K562 (cell line): ENCODE measurements around the gene KCNA4. TPM values are rescaled to one million over a fixed set of nuclear protein-coding genes. Genes with fewer than 3 reads are reported as not detected.

Experiments
- ATAC-seq: fragments of 200-7000 bp; cut with Tn5 transposase; 3 replicates; pipeline ENCODE4 v1.9.1; 2020; ENCODE audit warnings: moderate library complexity
- BruUV-seq: library from RNA; stranded (reverse); fragments of 400-500 nt; replicated peaks from 2 replicates; lab custom pipeline; 2021; lab: Mats Ljungman, UMichigan
- CTCF ChIA-PET: fragments of 300-600 bp; formaldehyde crosslinking; extraction: SDS; loops from one replicate; lab custom pipeline; 2021; ENCODE audit warnings: low intra/inter-chr PET ratio; lab: Yijun Ruan, JAX
- POLR2A ChIA-PET: fragments of 300-600, 350-650 bp; sonication (Branson Sonifier 250); formaldehyde crosslinking; extraction: SDS; loops from one replicate; lab custom pipeline; 2021; ENCODE audit warnings: antibody characterized with exemption, inconsistent platforms; lab: Yijun Ruan, JAX
- DNase-seq, 4 experiments: peaks; one replicate each; pipeline versions ENCODE4 v3.0.0 to v3.0.0-alpha.2; 2011 to 2018; ENCODE audit warnings: low spot score in 3 of 4, mixed read lengths in 3 of 4; ENCODE audit errors: extremely low read depth in 1 of 4
- FAIRE-seq: peaks from 2 replicates; lab custom pipeline; 2011; peaks lifted over from hg19 to GRCh38; lab: Jason Lieb, UNC
- H2AFZ ChIP-seq: 2 replicates; pipeline ENCODE4 v1.6.0; 2011; ENCODE audit warnings: low read depth, low read length, control low read depth, inconsistent platforms
- H3K27ac ChIP-seq: fragments of 200-600 bp; 3 replicates; pipeline ENCODE4 v1.8.0; 2011; ENCODE audit warnings: low read depth, mild to moderate bottlenecking, control low read depth, inconsistent platforms, low read length, moderate library complexity, mixed read lengths; ENCODE audit errors: extremely low read depth
- H3K27me3 ChIP-seq, 2 experiments: fragments of 300-600 bp in 1 of 2; 2 replicates in 1 of 2; 3 replicates in 1 of 2; pipeline versions ENCODE4 v1.6.0 to v1.8.0; 2011; ENCODE audit warnings: inconsistent platforms in 2 of 2, low read length in 2 of 2, mild to moderate bottlenecking in 1 of 2, mixed read lengths in 1 of 2, moderate library complexity in 1 of 2; ENCODE audit not compliant: control insufficient read depth in 2 of 2, insufficient read depth in 2 of 2
- H3K36me3 ChIP-seq: fragments of 300-600 bp; 3 replicates; pipeline ENCODE4 v1.8.0; 2011; ENCODE audit warnings: mild to moderate bottlenecking, low read length, inconsistent platforms; ENCODE audit not compliant: control insufficient read depth, insufficient read depth
- H3K4me1 ChIP-seq, 2 experiments: fragments of 200-600 bp in 1 of 2; replicated peaks in 1 of 2; 2 replicates in 1 of 2; 3 replicates in 1 of 2; pipeline versions ENCODE4 v1.5.1 to v1.8.0; 2011; ENCODE audit warnings: inconsistent platforms in 2 of 2, low read length in 2 of 2, mild to moderate bottlenecking in 1 of 2, mixed read lengths in 1 of 2, moderate library complexity in 1 of 2; ENCODE audit not compliant: control insufficient read depth in 2 of 2, insufficient read depth in 2 of 2
- H3K4me2 ChIP-seq: 2 replicates; pipeline ENCODE4 v1.6.1; 2011; ENCODE audit warnings: low read length, control low read depth, inconsistent platforms, mixed read lengths; ENCODE audit not compliant: insufficient read depth
- H3K4me3 ChIP-seq: fragments of 200-600 bp; sonication (generic), shearing (Covaris generic); 2 replicates; pipeline ENCODE4 v1.5.1; 2016; ENCODE audit warnings: control low read depth, inconsistent platforms
- H3K79me2 ChIP-seq: fragments of 200-600 bp; 3 replicates; pipeline ENCODE4 v1.8.0; 2011; ENCODE audit warnings: low read length, inconsistent platforms; ENCODE audit not compliant: control insufficient read depth, insufficient read depth
- H3K9ac ChIP-seq, 2 experiments: 2 replicates each; pipeline versions ENCODE4 v1.6.0 to v1.6.1; 2011; ENCODE audit warnings: low read depth in 2 of 2, low read length in 2 of 2, control low read depth in 1 of 2, inconsistent platforms in 1 of 2, mild to moderate bottlenecking in 1 of 2, mixed read lengths in 1 of 2; ENCODE audit not compliant: insufficient read depth in 1 of 2
- H3K9me1 ChIP-seq: one replicate; pipeline ENCODE4 v1.6.0; 2011; ENCODE audit warnings: inconsistent platforms, mild to moderate bottlenecking, low read length, moderate library complexity; ENCODE audit not compliant: control insufficient read depth, insufficient read depth
- H3K9me3 ChIP-seq: replicated peaks from 2 replicates; pipeline ENCODE4 v1.5.1; 2011; ENCODE audit warnings: low read depth, low read length, inconsistent platforms; ENCODE audit not compliant: control insufficient read depth, insufficient read depth
- H4K20me1 ChIP-seq: replicated peaks from 2 replicates; pipeline ENCODE4 v1.6.1; 2011; ENCODE audit warnings: low read length, inconsistent platforms, mixed read lengths; ENCODE audit not compliant: control insufficient read depth, insufficient read depth
- EGR1 ChIP-seq: fragments of 450-650 bp; conservative IDR thresholded peaks from 2 replicates; pipeline ENCODE4 v1.6.1; 2017; ENCODE audit warnings: mild to moderate bottlenecking
- IFI16 ChIP-seq: fragments of 250-450 bp; sonication (Bioruptor Pico); IDR thresholded peaks from 2 replicates; pipeline ENCODE4 v2.1.2; 2022; ENCODE audit warnings: mild to moderate bottlenecking, inconsistent platforms
- JUN ChIP-seq, 2 experiments: sonication (generic) in 1 of 2; formaldehyde crosslinking in 1 of 2; IDR thresholded peaks; 2 replicates each; pipeline versions ENCODE4 v1.6.1 to v1.8.0; 2012 to 2022; ENCODE audit warnings: borderline replicate concordance in 2 of 2, mild to moderate bottlenecking in 2 of 2, improper control_type of control experiment in 1 of 2, low read depth in 1 of 2, low read length in 1 of 2, missing genetic modification reagents in 1 of 2
- MBD2 ChIP-seq: sonication (generic); IDR thresholded peaks from 2 replicates; pipeline ENCODE4 v1.6.1; 2016; ENCODE audit warnings: low read depth, borderline replicate concordance
- NFATC3 ChIP-seq: fragments of 450-650 bp; IDR thresholded peaks from 2 replicates; pipeline ENCODE4 v1.6.1; 2017; ENCODE audit warnings: mild to moderate bottlenecking
- RBM15 ChIP-seq: fragments of 200-400 bp; formaldehyde crosslinking; IDR thresholded peaks from 2 replicates; pipeline ENCODE4 v1.6.1; 2018; ENCODE audit warnings: mild to moderate bottlenecking, low read length, moderate library complexity; ENCODE audit not compliant: insufficient read depth
- SIN3B ChIP-seq: fragments of 450-650 bp; IDR thresholded peaks from 2 replicates; pipeline ENCODE4 v1.6.1; 2017; ENCODE audit warnings: low read depth, mild to moderate bottlenecking, moderate library complexity
- SRSF7 ChIP-seq: fragments of 200-400 bp; formaldehyde crosslinking; optimal IDR thresholded peaks from 2 replicates; pipeline ENCODE3; 2017; ENCODE audit warnings: mild to moderate bottlenecking, low read depth, low read length
- TCF7L2 ChIP-seq: fragments of 150-350 bp; IDR thresholded peaks from 2 replicates; pipeline ENCODE4 v1.6.1; 2016; ENCODE audit warnings: low read depth, mild to moderate bottlenecking, low read length, moderate library complexity
- TEAD2 ChIP-seq: fragments of 450-650 bp; IDR thresholded peaks from 2 replicates; pipeline ENCODE4 v1.6.1; 2016; ENCODE audit warnings: missing genetic modification characterization, control low read depth, missing compliant biosample characterization
- TRIM24 ChIP-seq, 2 experiments: fragments of 450-650 bp; IDR thresholded peaks; 2 replicates each; pipeline ENCODE4 v1.6.1; 2016
- WHSC1 ChIP-seq: IDR thresholded peaks from one replicate; pipeline ENCODE4 v1.6.1; 2012; ENCODE audit warnings: low read length, control low read depth, inconsistent platforms
- ZNF277 ChIP-seq: fragments of 250-450 bp; sonication (Bioruptor Pico); IDR thresholded peaks from 2 replicates; pipeline ENCODE4 v1.8.0; 2022; ENCODE audit warnings: inconsistent platforms, mild to moderate bottlenecking, moderate library complexity, borderline replicate concordance
- ZNF280A ChIP-seq: fragments of 450-650 bp; IDR thresholded peaks from 2 replicates; pipeline ENCODE4 v1.6.1; 2018; ENCODE audit warnings: mild to moderate bottlenecking, low read depth; ENCODE audit not compliant: partially characterized antibody
- ZNF77 ChIP-seq: fragments of 250-450 bp; sonication (Bioruptor Pico); IDR thresholded peaks from 2 replicates; pipeline ENCODE4 v1.5.0; 2020
- ZSCAN29 ChIP-seq: fragments of 450-650 bp; IDR thresholded peaks from 2 replicates; pipeline ENCODE4 v1.6.1; 2017
- WGBS: fragments of 100-300 bp; shearing (Covaris generic); methylation state at CpG from one replicate; pipeline ENCODE4 v1.1.6; 2016; ENCODE audit warnings: low coverage, mixed read lengths; ENCODE audit not compliant: insufficient coverage; ENCODE audit errors: missing lambda C conversion rate; 5-methylcytosine and 5-hydroxymethylcytosine counted together
- in situ Hi-C: fragments of 300-500 bp; cut with MboI; formaldehyde crosslinking; loops from 4 replicates; pipeline ENCODE4 v1.15.0; 2018; ENCODE audit warnings: inconsistent platforms, mixed read lengths
- intact Hi-C: fragments of 100-400 bp; cut with micrococcal nuclease; formaldehyde crosslinking; loops from 2 replicates; pipeline ENCODE4 v1.14.2; 2022
- polyA plus RNA-seq, 8 experiments: library from polyadenylated mRNA; depleted of rRNA in 4 of 8; stranded (reverse) in 5 of 8; unstranded in 3 of 8; fragments of >200 nt; fragmentation: Nextera tagmentation in 2 of 8; fragmentation: Illumina TruSeq in 1 of 8; extraction: Ambion mirVana in 2 of 8; extraction: Trizol in 1 of 8; gene quantifications; 2 replicates each; pipeline versions ENCODE4 v1.2.1 to v1.2.3, GENCODE V29; 2011 to 2014; ENCODE audit warnings: inconsistent platforms in 1 of 8, missing spikeins in 1 of 8
- total RNA-seq, 7 experiments: library from RNA; depleted of rRNA in 6 of 7; stranded (reverse); fragments of >200 nt in 6 of 7; fragmentation: Illumina TruSeq in 2 of 7; extraction: Trizol in 2 of 7; gene quantifications; 2 replicates each; pipeline versions ENCODE4 v1.2.1 to v1.2.3, GENCODE V29; 2011 to 2021; ENCODE audit warnings: low replicate concordance in 1 of 7

Gene KCNA4
- total and polyA plus RNA-seq, 9 of the 15 experiments (the other 6 are each of a cell fraction or from before 2014, with no cell fraction given), result not detected

GRCh38 chr11:29963036-29963435 is 53.8 kb downstream of the KCNA4 start (continued):
- TF ChIP-seq EGR1 (no peak), SRSF7 (no peak)

- CTCF ChIA-PET, result no interaction called here
- no peak overlapping the region for H2AFZ ChIP-seq
- BruUV-seq, result no TSS peak
Observed at GRCh38 chr11:29962243-29962642, 54.6 kb downstream of the KCNA4 start.

More at GRCh38 chr11:29962243-29962642, 54.6 kb downstream of the KCNA4 start:
- H3K4me2 ChIP-seq, result no peak overlapping the region
- H3K36me3 ChIP-seq, result no peaks in the 10 kb centered on the region
- POLR2A ChIA-PET, result no interaction called here
- no peak for ATAC-seq
- no peaks in the 10 kb centered on the region for H3K4me1 ChIP-seq
- H3K27ac ChIP-seq, result no peak overlapping the region
- no peaks in the 10 kb centered on the region for H3K27me3 ChIP-seq
- no peaks in the 10 kb centered on the region for H3K9me3 ChIP-seq
- intact Hi-C loops, result no loop called here
- TF ChIP-seq IFI16 (CRISPR knock-in tag), result no peak
- no peak for TF ChIP-seq NFATC3
- no peak for TF ChIP-seq RBM15
- TF ChIP-seq ZNF277 (CRISPR knock-in tag), result no peak
- no peak for TF ChIP-seq JUN (IDR thresholded peaks at IDR 0.05; ENCODE audit: borderline replicate concordance, low read depth, low read length)
- TF ChIP-seq JUN (CRISPR knock-in tag; IDR thresholded peaks at IDR 0.05; ENCODE audit: borderline replicate concordance), result no peak
- TF ChIP-seq TEAD2 (tag), result no peak
- TF ChIP-seq ZNF280A, result no peak
- TF ChIP-seq SIN3B, result no peak
- TF ChIP-seq ZNF77, result no peak
- TF ChIP-seq TRIM24 (IDR thresholded peaks at IDR 0.05), result no peak
- no peak for TF ChIP-seq MBD2
- TF ChIP-seq ZSCAN29, result no peak
- no peak for TF ChIP-seq TCF7L2
- TF ChIP-seq WHSC1, result no peak
- TF ChIP-seq, all 486 proteins: peak for 0
- H3K79me2 ChIP-seq, result no peaks in the 10 kb centered on the region
- WGBS, result 0% methylated on average over 2 of the region's 2 CpGs
- no peak overlapping the region for H3K4me3 ChIP-seq
- no peaks in the 10 kb centered on the region for H3K9me1 ChIP-seq
- H4K20me1 ChIP-seq, result no peaks in the 10 kb centered on the region
- DNase-seq, result no peak
- FAIRE-seq, result no peak
- in situ Hi-C loops, result no loop called here
- H3K9ac ChIP-seq, result no peak overlapping the region
